IMR-90 (cell line): ENCODE data around the gene C1QTNF8. TPM values are rescaled to one million over a fixed set of nuclear protein-coding genes. Genes with fewer than 3 reads are reported as not detected.

Experiments
- CEBPB ChIP-seq: IDR thresholded peaks from 2 replicates; pipeline ENCODE4 v1.6.1; 2012; ENCODE audit warnings: low read depth, low read length, improper control_type of control experiment
- CTCF ChIP-seq: conservative IDR thresholded peaks from 2 replicates; pipeline ENCODE4 v1.5.1; 2012; ENCODE audit warnings: mild to moderate bottlenecking, low read depth, low read length, improper control_type of control experiment
- MXI1 ChIP-seq: IDR thresholded peaks from 2 replicates; pipeline ENCODE4 v1.6.1; 2012; ENCODE audit warnings: low read depth, mild to moderate bottlenecking, low read length, moderate library complexity, borderline replicate concordance
- NFE2L2 ChIP-seq: fragments of 150-350 bp; IDR thresholded peaks from 2 replicates; pipeline ENCODE4 v1.6.1; 2016; ENCODE audit warnings: low read depth, mild to moderate bottlenecking, low read length
- polyA plus RNA-seq, 3 experiments: library from polyadenylated mRNA; depleted of rRNA; stranded (reverse); fragments of >200 nt; gene quantifications; 2 replicates each; pipeline ENCODE4 v1.2.3, GENCODE V29; 2012; ENCODE audit warnings: low replicate concordance in 1 of 3
- total RNA-seq: library from RNA; depleted of rRNA; stranded (reverse); fragments of >200 nt; gene quantifications from 2 replicates; pipeline ENCODE4 v1.2.3, GENCODE V29; 2012

Gene C1QTNF8
- total and polyA plus RNA-seq, 2 of the 4 experiments (the other 2 are of a cell fraction) = not detected

- TF ChIP-seq CTCF (no peak), NFE2L2 (no peak), CEBPB (no peak), MXI1 (no peak)
These were observed 6.0 kb downstream of the C1QTNF8 start (continued) for GRCh38 chr16:1089822-1090619.
